ENCODE measurements around the gene PRKCE. TPM values are rescaled to one million over a fixed set of nuclear protein-coding genes. Genes with fewer than 3 reads are reported as not detected.

PRKCE gene
- polyA plus RNA-seq, 1 of the 3 experiments (the other 2 are of a cell fraction), result 16.3 TPM

DNA sequence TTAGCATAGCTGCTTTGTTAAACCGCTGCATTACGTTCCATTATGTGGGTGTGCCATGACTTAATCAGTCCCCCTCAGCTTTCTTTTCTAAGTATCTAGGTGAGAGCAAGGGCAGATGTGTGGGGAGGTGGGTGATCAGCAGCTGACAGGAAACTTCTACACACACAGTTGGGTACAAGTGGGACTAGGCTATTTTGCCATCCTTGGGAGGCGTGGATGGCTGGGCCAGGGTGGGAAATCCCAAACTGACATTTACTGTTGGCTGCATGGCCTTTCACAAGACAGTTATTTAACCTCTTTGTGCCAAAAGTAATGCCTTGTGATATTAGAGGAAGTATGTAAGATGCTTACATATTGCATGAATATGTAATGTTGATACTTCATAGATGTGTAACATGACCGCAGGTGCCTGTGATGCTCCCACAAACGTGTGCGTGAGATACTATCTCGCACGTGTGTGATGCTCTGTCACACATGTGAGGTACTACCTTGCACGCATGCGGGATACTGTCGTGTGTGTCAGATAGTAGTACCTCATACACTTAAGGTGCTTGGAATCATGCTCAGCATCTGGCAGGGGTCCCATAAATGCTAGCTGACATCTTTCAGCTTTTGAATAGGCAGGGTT lies 314.5 kb downstream of the PRKCE start:
- H3K27ac ChIP-seq (ENCODE audit: low read depth in 2 of 2, low read length in 1 of 2), result no peak overlapping the region; a peak in 1 of 4 replicates
- no peaks in the 10 kb centered on the region for H3K9me2 ChIP-seq
- H3K36me3 ChIP-seq (replicated peaks in 1 of 2; ENCODE audit: control insufficient read depth in 1 of 2, insufficient read depth in 2 of 2, low read length in 1 of 2), result no peaks in the 10 kb centered on the region
- H2AFZ ChIP-seq (ENCODE audit: low read depth), result no peak overlapping the region
- no peaks in the 10 kb centered on the region for H3K27me3 ChIP-seq (ENCODE audit: insufficient read depth)
- H3K4me2 ChIP-seq, result no peak overlapping the region
- DNase-seq, result no peak
- H3K4me3 ChIP-seq (ENCODE audit: low read depth in 2 of 2, low read length in 1 of 2), result no peak overlapping the region
- TF ChIP-seq GABPA (IDR thresholded peaks at IDR 0.05; ENCODE audit: low read depth) (no peak), GATA2 (CRISPR knock-in tag; IDR thresholded peaks at IDR 0.05) (no peak), EZH2phosphoT487 (IDR thresholded peaks at IDR 0.05; ENCODE audit: borderline replicate concordance, low read depth) (no peak), RFX5 (IDR thresholded peaks at IDR 0.05; ENCODE audit: low read length) (no peak), FOSL2 (IDR thresholded peaks at IDR 0.05; ENCODE audit: borderline replicate concordance, low read depth) (no peak), RCOR1 (IDR thresholded peaks at IDR 0.05; ENCODE audit: low read length) (no peak), YY1 (IDR thresholded peaks at IDR 0.05; ENCODE audit: low read depth) (no peak), TAF1 (IDR thresholded peaks at IDR 0.05; ENCODE audit: borderline replicate concordance, low read depth, low read length) (no peak), RAD21 (IDR thresholded peaks at IDR 0.05; ENCODE audit: low read length) (no peak), JUND (IDR thresholded peaks at IDR 0.05) (no peak), POLR2AphosphoS5 (IDR thresholded peaks at IDR 0.05; ENCODE audit: low read depth, low read length) (no peak), ELF1 (IDR thresholded peaks at IDR 0.05) (no peak)
- TF ChIP-seq, protein P1, sequence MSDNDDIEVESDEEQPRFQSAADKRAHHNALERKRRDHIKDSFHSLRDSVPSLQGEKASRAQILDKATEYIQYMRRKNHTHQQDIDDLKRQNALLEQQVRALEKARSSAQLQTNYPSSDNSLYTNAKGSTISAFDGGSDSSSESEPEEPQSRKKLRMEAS (IDR thresholded peaks at IDR 0.05; ENCODE audit: low read depth), result no peak
- TF ChIP-seq, protein P2, sequence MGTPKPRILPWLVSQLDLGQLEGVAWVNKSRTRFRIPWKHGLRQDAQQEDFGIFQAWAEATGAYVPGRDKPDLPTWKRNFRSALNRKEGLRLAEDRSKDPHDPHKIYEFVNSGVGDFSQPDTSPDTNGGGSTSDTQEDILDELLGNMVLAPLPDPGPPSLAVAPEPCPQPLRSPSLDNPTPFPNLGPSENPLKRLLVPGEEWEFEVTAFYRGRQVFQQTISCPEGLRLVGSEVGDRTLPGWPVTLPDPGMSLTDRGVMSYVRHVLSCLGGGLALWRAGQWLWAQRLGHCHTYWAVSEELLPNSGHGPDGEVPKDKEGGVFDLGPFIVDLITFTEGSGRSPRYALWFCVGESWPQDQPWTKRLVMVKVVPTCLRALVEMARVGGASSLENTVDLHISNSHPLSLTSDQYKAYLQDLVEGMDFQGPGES (IDR thresholded peaks at IDR 0.05; ENCODE audit: low read depth, low read length), result no peak
- TF ChIP-seq, protein P3, sequence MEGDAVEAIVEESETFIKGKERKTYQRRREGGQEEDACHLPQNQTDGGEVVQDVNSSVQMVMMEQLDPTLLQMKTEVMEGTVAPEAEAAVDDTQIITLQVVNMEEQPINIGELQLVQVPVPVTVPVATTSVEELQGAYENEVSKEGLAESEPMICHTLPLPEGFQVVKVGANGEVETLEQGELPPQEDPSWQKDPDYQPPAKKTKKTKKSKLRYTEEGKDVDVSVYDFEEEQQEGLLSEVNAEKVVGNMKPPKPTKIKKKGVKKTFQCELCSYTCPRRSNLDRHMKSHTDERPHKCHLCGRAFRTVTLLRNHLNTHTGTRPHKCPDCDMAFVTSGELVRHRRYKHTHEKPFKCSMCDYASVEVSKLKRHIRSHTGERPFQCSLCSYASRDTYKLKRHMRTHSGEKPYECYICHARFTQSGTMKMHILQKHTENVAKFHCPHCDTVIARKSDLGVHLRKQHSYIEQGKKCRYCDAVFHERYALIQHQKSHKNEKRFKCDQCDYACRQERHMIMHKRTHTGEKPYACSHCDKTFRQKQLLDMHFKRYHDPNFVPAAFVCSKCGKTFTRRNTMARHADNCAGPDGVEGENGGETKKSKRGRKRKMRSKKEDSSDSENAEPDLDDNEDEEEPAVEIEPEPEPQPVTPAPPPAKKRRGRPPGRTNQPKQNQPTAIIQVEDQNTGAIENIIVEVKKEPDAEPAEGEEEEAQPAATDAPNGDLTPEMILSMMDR (IDR thresholded peaks at IDR 0.05), result no peak
- peaks cover 26% of the 10 kb centered on the region for H3F3A ChIP-seq (replicated peaks; ENCODE audit: insufficient read depth)
- H3K4me1 ChIP-seq (ENCODE audit: control insufficient read depth in 1 of 2, insufficient read depth in 2 of 2, low read depth in 1 of 2, low read length in 1 of 2), result peaks cover 31 to 44% of the 10 kb centered on the region in 2 experiments
- no peak overlapping the region for H3K9ac ChIP-seq
- H4K20me1 ChIP-seq (ENCODE audit: insufficient read depth), result no peaks in the 10 kb centered on the region
- CTCF ChIA-PET, result interaction anchor here (0.7 to 2.4 kb wide), 9 partner anchors 8 to 691 kb away, joined by 3 to 16 read pairs (median 3); no protein-coding TSS in a partner anchor
- no peaks in the 10 kb centered on the region for H3K79me2 ChIP-seq (ENCODE audit: insufficient read depth)
- 98% methylated on average over 11 of the region's 11 CpGs for WGBS (ENCODE audit: low lambda C conversion rate)
- POLR2A ChIA-PET, result no interaction called here
- H3K9me3 ChIP-seq, result no peaks in the 10 kb centered on the region

All from SK-N-SH (cell line).